ENCODE data around the gene ZNF407.

Gene ZNF407

DNA sequence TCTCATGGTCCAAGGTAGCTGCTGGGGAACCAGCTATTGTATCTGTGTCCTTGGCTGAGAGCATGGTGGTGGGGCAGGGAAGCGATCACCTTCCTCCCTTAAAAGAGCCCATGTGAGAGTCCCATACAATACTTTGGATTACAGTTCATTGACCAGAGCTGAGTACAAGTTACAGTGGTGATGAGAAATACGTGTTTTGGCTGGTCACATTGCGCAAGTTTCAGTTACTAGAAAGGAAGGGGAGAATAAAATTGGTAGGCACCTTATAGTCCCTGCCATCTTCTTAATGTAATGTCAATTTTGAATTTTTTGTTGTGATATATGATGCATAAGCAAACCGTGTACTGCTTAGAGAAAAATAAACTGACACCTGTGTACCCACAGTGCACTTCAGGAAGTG, 67.7 kb downstream of the ZNF407 start:
- Histone ChIP-seq H3K4me3 (ENCODE audit: low read depth, low read length) (no peak overlapping the region), H3K4me1 (ENCODE audit: control insufficient read depth, insufficient read depth, low read length) (no peaks in the 10 kb centered on the region), H3K9me3 (ENCODE audit: control insufficient read depth, insufficient read depth, low read depth, low read length) (no peaks in the 10 kb centered on the region), H3K36me3 (ENCODE audit: control insufficient read depth in 2 of 2, insufficient read depth in 1 of 2, low read length in 2 of 2) (no peaks in the 10 kb centered on the region), H3K27ac (ENCODE audit: extremely low read depth, low read depth, low read length) (no peak overlapping the region)
- TF ChIP-seq, protein P1, sequence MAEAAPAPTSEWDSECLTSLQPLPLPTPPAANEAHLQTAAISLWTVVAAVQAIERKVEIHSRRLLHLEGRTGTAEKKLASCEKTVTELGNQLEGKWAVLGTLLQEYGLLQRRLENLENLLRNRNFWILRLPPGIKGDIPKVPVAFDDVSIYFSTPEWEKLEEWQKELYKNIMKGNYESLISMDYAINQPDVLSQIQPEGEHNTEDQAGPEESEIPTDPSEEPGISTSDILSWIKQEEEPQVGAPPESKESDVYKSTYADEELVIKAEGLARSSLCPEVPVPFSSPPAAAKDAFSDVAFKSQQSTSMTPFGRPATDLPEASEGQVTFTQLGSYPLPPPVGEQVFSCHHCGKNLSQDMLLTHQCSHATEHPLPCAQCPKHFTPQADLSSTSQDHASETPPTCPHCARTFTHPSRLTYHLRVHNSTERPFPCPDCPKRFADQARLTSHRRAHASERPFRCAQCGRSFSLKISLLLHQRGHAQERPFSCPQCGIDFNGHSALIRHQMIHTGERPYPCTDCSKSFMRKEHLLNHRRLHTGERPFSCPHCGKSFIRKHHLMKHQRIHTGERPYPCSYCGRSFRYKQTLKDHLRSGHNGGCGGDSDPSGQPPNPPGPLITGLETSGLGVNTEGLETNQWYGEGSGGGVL (tag by site-specific recombination; IDR thresholded peaks at IDR 0.05): no peak
- TF ChIP-seq, protein P2, sequence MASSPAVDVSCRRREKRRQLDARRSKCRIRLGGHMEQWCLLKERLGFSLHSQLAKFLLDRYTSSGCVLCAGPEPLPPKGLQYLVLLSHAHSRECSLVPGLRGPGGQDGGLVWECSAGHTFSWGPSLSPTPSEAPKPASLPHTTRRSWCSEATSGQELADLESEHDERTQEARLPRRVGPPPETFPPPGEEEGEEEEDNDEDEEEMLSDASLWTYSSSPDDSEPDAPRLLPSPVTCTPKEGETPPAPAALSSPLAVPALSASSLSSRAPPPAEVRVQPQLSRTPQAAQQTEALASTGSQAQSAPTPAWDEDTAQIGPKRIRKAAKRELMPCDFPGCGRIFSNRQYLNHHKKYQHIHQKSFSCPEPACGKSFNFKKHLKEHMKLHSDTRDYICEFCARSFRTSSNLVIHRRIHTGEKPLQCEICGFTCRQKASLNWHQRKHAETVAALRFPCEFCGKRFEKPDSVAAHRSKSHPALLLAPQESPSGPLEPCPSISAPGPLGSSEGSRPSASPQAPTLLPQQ (tag by site-specific recombination; IDR thresholded peaks at IDR 0.05): no peak
- TF ChIP-seq ZNF391 (tag by site-specific recombination; IDR thresholded peaks at IDR 0.05; ENCODE audit: borderline replicate concordance, low read depth) (no peak), ZNF548 (tag by site-specific recombination; IDR thresholded peaks at IDR 0.05) (no peak), KLF9 (tag by site-specific recombination; IDR thresholded peaks at IDR 0.05; ENCODE audit: low read depth) (no peak), ZNF146 (tag by site-specific recombination; IDR thresholded peaks at IDR 0.05) (no peak), ZNF837 (tag by site-specific recombination; IDR thresholded peaks at IDR 0.05) (no peak), ZNF768 (tag by site-specific recombination; IDR thresholded peaks at IDR 0.05) (no peak), OSR2 (tag by site-specific recombination; IDR thresholded peaks at IDR 0.05) (no peak)
- TF ChIP-seq, protein P3, sequence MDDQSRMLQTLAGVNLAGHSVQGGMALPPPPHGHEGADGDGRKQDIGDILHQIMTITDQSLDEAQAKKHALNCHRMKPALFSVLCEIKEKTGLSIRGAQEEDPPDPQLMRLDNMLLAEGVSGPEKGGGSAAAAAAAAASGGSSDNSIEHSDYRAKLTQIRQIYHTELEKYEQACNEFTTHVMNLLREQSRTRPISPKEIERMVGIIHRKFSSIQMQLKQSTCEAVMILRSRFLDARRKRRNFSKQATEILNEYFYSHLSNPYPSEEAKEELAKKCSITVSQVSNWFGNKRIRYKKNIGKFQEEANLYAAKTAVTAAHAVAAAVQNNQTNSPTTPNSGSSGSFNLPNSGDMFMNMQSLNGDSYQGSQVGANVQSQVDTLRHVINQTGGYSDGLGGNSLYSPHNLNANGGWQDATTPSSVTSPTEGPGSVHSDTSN (CRISPR knock-in tag; IDR thresholded peaks at IDR 0.05): no peak
- CTCF ChIA-PET: interaction anchor here (1.3 kb wide), 1 partner anchor 813 kb away, joined by 3 read pairs; no protein-coding TSS in a partner anchor
- POLR2A ChIA-PET: no interaction called here

DNA sequence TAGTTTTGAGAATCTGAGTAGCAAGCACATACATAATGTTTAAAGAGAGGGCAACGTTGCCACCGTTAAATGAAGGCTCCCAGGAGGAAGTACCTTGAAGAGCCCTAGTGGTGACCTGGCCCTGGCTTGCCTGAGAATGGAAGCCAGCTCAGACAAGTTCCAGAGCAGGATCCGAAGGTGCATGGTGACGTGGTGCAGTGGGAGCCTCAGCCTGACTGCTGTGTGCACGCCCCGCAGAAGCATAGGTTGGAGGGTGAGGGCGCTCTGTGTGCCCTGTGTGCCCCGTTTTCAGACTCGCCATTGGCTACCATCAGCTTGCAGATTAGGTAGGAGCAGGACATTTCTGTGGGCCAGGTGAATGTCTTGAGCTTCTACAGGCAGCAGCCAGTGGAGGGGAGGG, 68.2 kb downstream of the ZNF407 start:
- Histone ChIP-seq H3K9me3 (ENCODE audit: control insufficient read depth, insufficient read depth, low read depth, low read length) (no peaks in the 10 kb centered on the region), H3K36me3 (ENCODE audit: control insufficient read depth in 2 of 2, insufficient read depth in 1 of 2, low read length in 2 of 2) (no peaks in the 10 kb centered on the region), H3K4me3 (ENCODE audit: low read depth, low read length) (no peak overlapping the region), H3K4me1 (ENCODE audit: control insufficient read depth, insufficient read depth, low read length) (no peaks in the 10 kb centered on the region), H3K27ac (ENCODE audit: extremely low read depth, low read depth, low read length) (no peak overlapping the region)
- TF ChIP-seq, protein P4, sequence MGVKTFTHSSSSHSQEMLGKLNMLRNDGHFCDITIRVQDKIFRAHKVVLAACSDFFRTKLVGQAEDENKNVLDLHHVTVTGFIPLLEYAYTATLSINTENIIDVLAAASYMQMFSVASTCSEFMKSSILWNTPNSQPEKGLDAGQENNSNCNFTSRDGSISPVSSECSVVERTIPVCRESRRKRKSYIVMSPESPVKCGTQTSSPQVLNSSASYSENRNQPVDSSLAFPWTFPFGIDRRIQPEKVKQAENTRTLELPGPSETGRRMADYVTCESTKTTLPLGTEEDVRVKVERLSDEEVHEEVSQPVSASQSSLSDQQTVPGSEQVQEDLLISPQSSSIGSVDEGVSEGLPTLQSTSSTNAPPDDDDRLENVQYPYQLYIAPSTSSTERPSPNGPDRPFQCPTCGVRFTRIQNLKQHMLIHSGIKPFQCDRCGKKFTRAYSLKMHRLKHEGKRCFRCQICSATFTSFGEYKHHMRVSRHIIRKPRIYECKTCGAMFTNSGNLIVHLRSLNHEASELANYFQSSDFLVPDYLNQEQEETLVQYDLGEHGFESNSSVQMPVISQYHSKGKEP (tag by site-specific recombination; IDR thresholded peaks at IDR 0.05): no peak
- no peak for TF ChIP-seq ZNF155 (tag by site-specific recombination; IDR thresholded peaks at IDR 0.05)
- TF ChIP-seq ZNF37A (tag by site-specific recombination; IDR thresholded peaks at IDR 0.05): no peak
- no peak for TF ChIP-seq KLF10 (tag by site-specific recombination; IDR thresholded peaks at IDR 0.05)
- TF ChIP-seq ZNF660 (tag by site-specific recombination; IDR thresholded peaks at IDR 0.05): no peak
- TF ChIP-seq ZNF239 (tag by site-specific recombination; IDR thresholded peaks at IDR 0.05): no peak
- no peak for TF ChIP-seq HOXA7 (CRISPR knock-in tag; IDR thresholded peaks at IDR 0.05; ENCODE audit: borderline replicate concordance)
- TF ChIP-seq, protein P5, sequence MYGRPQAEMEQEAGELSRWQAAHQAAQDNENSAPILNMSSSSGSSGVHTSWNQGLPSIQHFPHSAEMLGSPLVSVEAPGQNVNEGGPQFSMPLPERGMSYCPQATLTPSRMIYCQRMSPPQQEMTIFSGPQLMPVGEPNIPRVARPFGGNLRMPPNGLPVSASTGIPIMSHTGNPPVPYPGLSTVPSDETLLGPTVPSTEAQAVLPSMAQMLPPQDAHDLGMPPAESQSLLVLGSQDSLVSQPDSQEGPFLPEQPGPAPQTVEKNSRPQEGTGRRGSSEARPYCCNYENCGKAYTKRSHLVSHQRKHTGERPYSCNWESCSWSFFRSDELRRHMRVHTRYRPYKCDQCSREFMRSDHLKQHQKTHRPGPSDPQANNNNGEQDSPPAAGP (tag by site-specific recombination; IDR thresholded peaks at IDR 0.05): no peak
- TF ChIP-seq ZEB2 (tag by site-specific recombination; IDR thresholded peaks at IDR 0.05): no peak
- TF ChIP-seq ZNF830 (tag by site-specific recombination; IDR thresholded peaks at IDR 0.05; ENCODE audit: low read depth): no peak
- no peak for TF ChIP-seq SCRT2 (tag by site-specific recombination; IDR thresholded peaks at IDR 0.05)
- CTCF ChIA-PET: interaction anchor here (1.3 kb wide), 1 partner anchor 813 kb away, joined by 3 read pairs; no protein-coding TSS in a partner anchor
- POLR2A ChIA-PET: no interaction called here

All from HEK293 (cell line).